Body of pancreas (tissue), 4 donors: ENCODE results near the gene CD46.

Source experiments
- CTCF ChIP-seq, 7 experiments: fragments of 450-650 bp in 4 of 7; fragments of 200-600 bp in 3 of 7; sonication (generic) in 3 of 7; IDR thresholded peaks; one replicate each; pipeline ENCODE4 v1.5.1; 2016 to 2019; ENCODE audit warnings: antibody characterized with exemption in 7 of 7
- POLR2A ChIP-seq, 3 donors: fragments of 450-650 bp; IDR thresholded peaks; one replicate each; pipeline ENCODE4 v1.6.1; 2016; ENCODE audit warnings: antibody characterized with exemption in 3 of 3, mild to moderate bottlenecking in 2 of 3

- TF ChIP-seq POLR2A (IDR thresholded peaks at IDR 0.05) (no peak), CTCF (IDR thresholded peaks at IDR 0.05) (no peak)
These were observed 76.2 kb downstream of the CD46 start for GRCh38 chr1:207828046-207828445.
